ENCODE results near the gene BRF1. TPM values are rescaled to one million over a fixed set of nuclear protein-coding genes. Genes with fewer than 3 reads are reported as not detected.
A peak's percentile ranks its signal among the peaks of the same experiment; 100 is the strongest.

Gene BRF1
- total RNA-seq, 2 donors from 2014 or later = 31.3 to 34.5 TPM

DNA sequence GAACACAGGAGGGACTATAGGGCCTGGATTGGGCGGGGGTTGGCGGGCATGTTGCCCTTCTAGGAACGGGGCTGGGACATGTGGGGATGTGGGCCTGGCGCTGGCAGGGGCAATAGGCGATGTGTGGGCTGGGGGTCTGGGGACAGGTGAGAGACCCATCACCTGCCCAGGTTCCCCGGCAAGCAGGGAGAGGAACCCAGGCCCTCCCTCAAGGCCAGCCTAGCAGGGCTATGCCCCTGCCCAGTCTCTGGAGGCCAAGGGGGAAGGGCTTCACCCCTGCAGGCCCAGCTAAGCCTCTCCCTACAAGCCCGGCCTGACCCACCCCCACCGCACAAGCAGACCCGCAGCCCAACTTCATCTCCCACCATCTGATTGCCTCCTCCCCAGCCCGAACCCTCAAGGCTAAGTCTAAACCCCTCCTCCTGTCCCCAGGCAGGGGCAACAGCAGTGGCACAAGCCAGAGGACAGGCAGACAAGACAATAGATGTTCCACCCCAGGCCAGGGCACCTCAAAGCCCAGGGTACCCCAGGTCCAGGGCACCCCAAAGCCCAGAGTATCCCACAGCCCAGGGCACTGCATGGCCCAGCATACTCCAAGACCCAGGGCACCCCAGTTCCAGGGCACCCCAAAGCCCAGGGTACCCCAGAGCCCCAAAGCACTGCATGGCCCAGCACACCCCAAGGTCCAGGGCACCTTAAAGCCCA is 138.7 kb downstream of the BRF1 start:
- Mint-ChIP-seq H3K9me3 (no peaks in the 10 kb centered on the region), H3K36me3 (ENCODE audit: insufficient read depth in 2 of 2) (no peaks in the 10 kb centered on the region)

GRCh38 chr14:105161309-105161708 is 139.5 kb downstream of the BRF1 start:
- no peak for ATAC-seq (replicated peaks in 1 of 2)

More for the DNA sequence above, 138.7 kb downstream of the BRF1 start:
- ATAC-seq (replicated peaks in 1 of 2) = peak; percentile 18 to 33
- no peak for DNase-seq
- Mint-ChIP-seq H3K4me1 (ENCODE audit: low read depth) (no peaks in the 10 kb centered on the region), H3K27ac (no peak overlapping the region), H3K27me3 (ENCODE audit: low read depth) (no peaks in the 10 kb centered on the region), H3K4me3 (no peak overlapping the region)

DNA sequence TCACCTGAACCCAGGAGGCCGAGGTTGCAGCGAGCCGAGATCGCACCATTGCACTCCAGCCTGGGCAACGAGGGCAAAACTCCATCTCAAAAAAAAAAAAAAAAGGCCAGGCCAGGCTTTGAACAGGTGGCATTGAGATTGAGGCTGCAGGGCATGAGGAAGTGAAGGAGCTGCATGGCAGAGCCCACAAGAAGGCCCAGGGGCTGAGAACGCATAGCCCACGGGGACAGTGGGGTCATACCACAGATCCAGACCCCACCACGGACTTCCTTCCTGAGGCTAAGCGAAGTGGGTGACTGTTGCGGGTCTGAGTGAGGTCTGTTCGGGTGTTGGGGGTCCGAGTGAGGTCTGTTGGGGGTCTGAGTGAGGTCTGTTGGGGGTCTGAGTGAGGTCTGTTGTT is 140.0 kb downstream of the BRF1 start:
- H3K36me3 Mint-ChIP-seq (ENCODE audit: insufficient read depth in 2 of 2) = no peaks in the 10 kb centered on the region
- no peak for ATAC-seq (replicated peaks in 1 of 2)
- no peak for DNase-seq
- H3K4me1 Mint-ChIP-seq (ENCODE audit: low read depth) = no peaks in the 10 kb centered on the region
- no peaks in the 10 kb centered on the region for H3K9me3 Mint-ChIP-seq
- no peaks in the 10 kb centered on the region for H3K27me3 Mint-ChIP-seq (ENCODE audit: low read depth)
- H3K27ac Mint-ChIP-seq = no peak overlapping the region
- H3K4me3 Mint-ChIP-seq = no peak overlapping the region

More at GRCh38 chr14:105161309-105161708, 139.5 kb downstream of the BRF1 start:
- H3K4me3 Mint-ChIP-seq = no peak overlapping the region
- no peaks in the 10 kb centered on the region for H3K9me3 Mint-ChIP-seq
- H3K27me3 Mint-ChIP-seq (ENCODE audit: low read depth) = no peaks in the 10 kb centered on the region
- no peaks in the 10 kb centered on the region for H3K36me3 Mint-ChIP-seq (ENCODE audit: insufficient read depth in 2 of 2)
- no peaks in the 10 kb centered on the region for H3K4me1 Mint-ChIP-seq (ENCODE audit: low read depth)
- DNase-seq = no peak
- no peak overlapping the region for H3K27ac Mint-ChIP-seq

DNA sequence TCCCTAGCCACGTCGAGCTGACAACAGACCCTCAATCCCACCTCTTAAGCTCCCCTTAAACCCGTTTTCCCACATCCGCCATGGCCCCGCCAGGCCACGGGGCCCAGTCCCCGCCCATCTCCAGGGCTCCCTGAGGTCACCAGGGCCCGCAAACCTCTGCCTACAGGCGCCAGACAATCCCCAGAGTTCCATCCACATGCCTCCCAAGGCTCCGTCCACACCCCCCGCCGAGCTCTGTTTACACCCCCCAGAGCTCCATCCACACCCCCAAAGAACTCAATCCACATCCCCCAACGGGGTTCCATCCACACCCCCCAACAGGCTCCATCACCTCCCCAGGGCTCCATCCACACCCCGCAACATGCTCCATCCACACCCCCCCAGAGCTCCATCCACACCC is 141.5 kb downstream of the BRF1 start:
- H3K4me3 Mint-ChIP-seq = no peak overlapping the region

More for the DNA sequence above, 141.5 kb downstream of the BRF1 start:
- no peaks in the 10 kb centered on the region for H3K27me3 Mint-ChIP-seq (ENCODE audit: low read depth)
- DNase-seq = no peak
- no peak overlapping the region for H3K27ac Mint-ChIP-seq
- H3K9me3 Mint-ChIP-seq = no peaks in the 10 kb centered on the region
- no peaks in the 10 kb centered on the region for H3K36me3 Mint-ChIP-seq (ENCODE audit: insufficient read depth in 2 of 2)
- no peaks in the 10 kb centered on the region for H3K4me1 Mint-ChIP-seq (ENCODE audit: low read depth)
- ATAC-seq (replicated peaks in 1 of 2) = no peak

Other genes with a start within 250 kb of the BRF1 start
- 10 to 100 TPM; 38.2 to 49.6 TPM for gene GPR132, start 235.6 kb downstream of the BRF1 start, total RNA-seq
- 1 to 10 TPM; 3.1 to 5.4 TPM for gene JAG2, start 132.2 kb downstream of the BRF1 start, total RNA-seq
- gene NUDT14, start 119.7 kb downstream of the BRF1 start, total RNA-seq = 10 to 100 TPM; 13.3 to 18.2 TPM
- gene BTBD6, start 52.5 kb downstream of the BRF1 start, total RNA-seq = 10 to 100 TPM; 25.8 to 28.8 TPM
- 10 to 100 TPM; 36.5 to 44.9 TPM for gene PACS2, start 13.7 kb upstream of the BRF1 start, total RNA-seq
- gene TEX22, start 97.5 kb upstream of the BRF1 start, total RNA-seq = 1 to 10 TPM; 1.8 to 3.3 TPM
- 100 to 1,000 TPM; 125 to 140 TPM for gene MTA1, start 118.8 kb upstream of the BRF1 start, total RNA-seq
- 1 to 10 TPM; 1.1 to 1.3 TPM for gene CRIP2, start 173.8 kb upstream of the BRF1 start, total RNA-seq
- gene CRIP1, start 185.9 kb upstream of the BRF1 start, total RNA-seq = 100 to 1,000 TPM; 146 to 174 TPM
- 10 to 100 TPM; 33.0 to 36.9 TPM for gene TEDC1, start 190.2 kb upstream of the BRF1 start, total RNA-seq
- 1 to 10 TPM; 6.3 to 7.9 TPM for gene TMEM121, start 225.6 kb upstream of the BRF1 start, total RNA-seq